ENCODE data around the gene IRX4.
"Not testable (repeated sequence)": the region's sequence is repeated elsewhere in the genome, so short reads cannot be mapped to it uniquely, and the experiment has no call there.

Gene IRX4

DNA sequence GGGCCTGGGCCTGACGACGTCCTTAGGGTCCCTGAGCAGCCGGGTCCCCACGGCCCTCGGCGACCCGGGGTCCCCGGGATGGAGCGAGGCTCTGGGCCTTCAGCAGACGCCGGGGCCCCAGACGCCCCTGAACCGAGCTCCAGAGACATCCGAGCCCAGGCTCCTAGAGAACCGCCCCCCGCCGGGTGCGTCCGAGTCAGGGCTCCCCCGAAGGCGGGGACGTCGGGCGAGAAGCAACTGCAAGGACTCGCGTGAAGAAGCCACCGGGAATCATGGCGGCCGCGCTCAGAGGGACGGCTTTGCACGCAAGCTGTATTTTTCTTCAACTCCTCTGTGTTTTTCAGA lies 25.5 kb downstream of the IRX4 start:
- Mint-ChIP-seq H3K4me3 (no peak overlapping the region), H3K9me3 (no peaks in the 10 kb centered on the region), H3K27ac (no peak overlapping the region), H3K4me1 (ENCODE audit: low read depth) (no peaks in the 10 kb centered on the region), H3K36me3 (ENCODE audit: low read depth) (no peaks in the 10 kb centered on the region), H3K27me3 (ENCODE audit: low read depth) (peaks cover 18% of the 10 kb centered on the region)
- no peak for DNase-seq (ENCODE audit: low spot score)

DNA sequence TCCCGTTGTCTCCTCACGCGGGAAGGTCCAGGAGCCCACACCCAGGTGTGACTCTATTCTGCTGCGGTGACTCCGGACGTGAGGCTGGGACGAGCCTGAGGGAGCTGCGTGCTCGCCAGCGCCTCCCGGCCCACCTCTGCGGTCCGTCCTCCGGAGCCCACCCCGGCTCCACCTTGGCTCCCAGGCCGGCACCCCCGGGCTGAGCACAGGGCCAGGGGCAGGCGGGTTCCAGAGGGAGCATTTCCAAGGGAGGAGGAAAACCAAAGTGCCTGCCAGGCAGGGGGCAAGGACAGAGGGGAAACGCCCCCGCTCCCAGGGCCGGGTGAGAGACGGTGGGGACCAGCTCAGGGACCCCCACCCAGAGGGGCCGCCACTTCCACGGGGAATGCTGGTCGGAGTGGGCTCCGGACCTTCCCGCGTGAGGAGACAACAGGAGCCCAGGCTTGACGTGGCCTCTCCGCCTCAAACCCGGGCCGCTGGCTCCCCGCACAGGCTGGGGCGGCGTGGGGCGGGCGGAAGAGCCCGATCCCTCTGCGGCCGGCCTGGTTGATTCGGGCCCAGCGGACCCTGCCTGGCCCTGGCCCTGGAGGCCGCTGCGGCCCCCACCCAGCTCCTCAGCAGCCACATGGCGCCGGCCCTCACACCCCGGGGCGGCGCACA lies 26.0 kb downstream of the IRX4 start:
- H3K4me1 Mint-ChIP-seq (ENCODE audit: low read depth) = no peaks in the 10 kb centered on the region
- no peak overlapping the region for H3K27ac Mint-ChIP-seq
- no peaks in the 10 kb centered on the region for H3K9me3 Mint-ChIP-seq
- peaks cover 22% of the 10 kb centered on the region for H3K27me3 Mint-ChIP-seq (ENCODE audit: low read depth)
- H3K4me3 Mint-ChIP-seq = no peak overlapping the region
- H3K36me3 Mint-ChIP-seq (ENCODE audit: low read depth) = no peaks in the 10 kb centered on the region
- no peak for DNase-seq (ENCODE audit: low spot score)

DNA sequence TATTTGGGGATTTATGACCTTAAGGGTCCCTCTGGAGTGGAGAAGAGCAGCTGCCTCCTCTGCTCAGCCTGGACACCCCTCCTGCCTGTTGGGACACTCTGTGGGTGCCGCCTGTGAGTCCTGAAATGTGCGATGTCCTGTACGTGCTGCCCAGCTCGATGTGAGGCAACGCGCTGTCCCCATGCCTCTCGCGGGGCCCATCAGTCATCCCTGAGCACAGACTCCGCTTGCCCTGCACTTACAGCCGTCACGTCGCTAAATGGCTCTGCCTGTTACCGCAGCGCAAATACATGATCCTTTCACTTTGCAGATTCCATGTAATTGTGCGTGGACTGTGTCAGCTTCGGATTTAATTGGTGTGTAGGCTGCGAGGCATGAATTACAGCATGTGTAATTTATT lies 27.1 kb downstream of the IRX4 start:
- Mint-ChIP-seq H3K27ac (no peak overlapping the region), H3K27me3 (ENCODE audit: low read depth) (peaks cover 32% of the 10 kb centered on the region), H3K36me3 (ENCODE audit: low read depth) (no peaks in the 10 kb centered on the region), H3K4me1 (ENCODE audit: low read depth) (no peaks in the 10 kb centered on the region), H3K4me3 (no peak overlapping the region), H3K9me3 (no peaks in the 10 kb centered on the region)
- no peak for DNase-seq (ENCODE audit: low spot score)

DNA sequence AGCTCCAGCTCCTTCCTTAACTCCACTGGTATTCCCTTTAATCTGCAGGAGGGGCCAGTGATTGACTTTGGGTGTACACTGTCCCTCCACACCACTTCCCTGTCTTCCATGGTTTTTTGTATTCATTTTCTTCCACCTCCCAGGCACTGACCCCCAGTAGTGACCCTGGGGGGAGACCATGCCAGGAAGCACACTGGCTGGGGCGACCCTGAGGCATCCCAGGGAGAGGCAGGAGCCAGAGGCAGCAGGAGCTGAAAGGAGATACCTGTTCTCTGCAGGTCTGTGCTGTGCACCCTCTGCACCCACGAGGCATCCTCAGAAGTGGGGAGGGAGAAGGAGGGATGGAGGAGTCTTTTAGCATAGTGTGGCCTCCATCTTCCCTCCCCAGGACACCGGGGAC lies 27.6 kb downstream of the IRX4 start:
- H3K27ac Mint-ChIP-seq = no peak overlapping the region
- no peaks in the 10 kb centered on the region for H3K4me1 Mint-ChIP-seq (ENCODE audit: low read depth)
- no peak overlapping the region for H3K4me3 Mint-ChIP-seq
- H3K9me3 Mint-ChIP-seq = no peaks in the 10 kb centered on the region
- H3K36me3 Mint-ChIP-seq (ENCODE audit: low read depth) = no peaks in the 10 kb centered on the region
- peaks cover 36% of the 10 kb centered on the region for H3K27me3 Mint-ChIP-seq (ENCODE audit: low read depth)
- DNase-seq (ENCODE audit: low spot score) = no peak

DNA sequence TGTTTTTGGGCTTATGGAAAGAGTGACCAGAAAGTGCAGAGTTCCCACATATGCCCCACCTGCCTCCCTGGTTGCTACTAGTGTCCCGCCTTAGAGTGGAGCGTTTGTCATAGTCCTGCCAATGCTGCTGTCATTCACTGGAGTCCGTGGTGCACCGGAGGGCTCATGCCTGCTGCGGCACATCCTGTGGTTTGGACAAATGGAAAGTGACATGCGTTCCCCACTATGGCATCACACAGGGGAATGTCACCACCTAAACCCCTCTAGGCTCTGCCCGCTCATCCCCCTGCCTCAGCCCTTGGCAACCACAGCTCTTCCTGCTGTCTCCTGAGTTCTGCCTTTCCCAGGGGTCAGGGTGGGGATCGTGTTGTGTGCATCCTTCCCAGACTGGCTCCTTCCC lies 29.2 kb downstream of the IRX4 start:
- DNase-seq (ENCODE audit: low spot score) = no peak
- Mint-ChIP-seq H3K27me3 (ENCODE audit: low read depth) (peaks cover 45% of the 10 kb centered on the region), H3K4me3 (no peak overlapping the region), H3K27ac (no peak overlapping the region), H3K36me3 (ENCODE audit: low read depth) (no peaks in the 10 kb centered on the region), H3K4me1 (ENCODE audit: low read depth) (no peaks in the 10 kb centered on the region), H3K9me3 (no peaks in the 10 kb centered on the region)

DNA sequence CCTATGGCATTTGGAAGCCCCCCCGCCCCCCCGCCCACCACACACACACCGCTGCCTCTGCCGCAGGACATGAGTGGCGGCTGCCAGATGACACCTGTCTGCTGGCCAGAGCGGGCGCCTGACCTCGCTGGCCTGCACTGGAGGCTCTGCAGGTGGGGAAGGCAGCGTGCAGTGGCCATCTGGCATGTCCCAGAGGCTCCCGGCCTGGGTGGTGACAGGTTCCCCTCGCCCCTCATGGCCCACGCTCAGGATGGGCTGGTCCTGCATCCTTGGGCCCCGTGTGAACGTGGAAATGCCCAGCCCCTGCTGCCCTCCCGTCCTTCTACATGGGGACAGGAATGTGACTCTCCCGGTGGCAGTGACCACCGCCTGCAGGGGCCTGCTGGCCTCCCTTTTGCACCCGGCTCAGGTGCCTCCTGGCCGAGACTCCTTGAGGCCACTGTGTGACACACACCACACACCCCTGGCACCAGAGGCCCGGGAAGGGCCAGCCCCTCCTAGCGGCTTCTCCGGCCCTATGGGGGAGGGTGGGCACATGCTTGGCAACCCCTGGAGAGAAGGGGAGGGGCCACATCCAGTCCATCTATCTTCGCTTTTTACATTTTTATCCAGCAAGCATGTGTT lies 30.3 kb downstream of the IRX4 start:
- Mint-ChIP-seq H3K4me3 (no peak overlapping the region), H3K36me3 (ENCODE audit: low read depth) (no peaks in the 10 kb centered on the region), H3K4me1 (ENCODE audit: low read depth) (no peaks in the 10 kb centered on the region), H3K9me3 (no peaks in the 10 kb centered on the region), H3K27ac (no peak overlapping the region), H3K27me3 (ENCODE audit: low read depth) (peaks cover 47% of the 10 kb centered on the region)
- DNase-seq (ENCODE audit: low spot score) = no peak

DNA sequence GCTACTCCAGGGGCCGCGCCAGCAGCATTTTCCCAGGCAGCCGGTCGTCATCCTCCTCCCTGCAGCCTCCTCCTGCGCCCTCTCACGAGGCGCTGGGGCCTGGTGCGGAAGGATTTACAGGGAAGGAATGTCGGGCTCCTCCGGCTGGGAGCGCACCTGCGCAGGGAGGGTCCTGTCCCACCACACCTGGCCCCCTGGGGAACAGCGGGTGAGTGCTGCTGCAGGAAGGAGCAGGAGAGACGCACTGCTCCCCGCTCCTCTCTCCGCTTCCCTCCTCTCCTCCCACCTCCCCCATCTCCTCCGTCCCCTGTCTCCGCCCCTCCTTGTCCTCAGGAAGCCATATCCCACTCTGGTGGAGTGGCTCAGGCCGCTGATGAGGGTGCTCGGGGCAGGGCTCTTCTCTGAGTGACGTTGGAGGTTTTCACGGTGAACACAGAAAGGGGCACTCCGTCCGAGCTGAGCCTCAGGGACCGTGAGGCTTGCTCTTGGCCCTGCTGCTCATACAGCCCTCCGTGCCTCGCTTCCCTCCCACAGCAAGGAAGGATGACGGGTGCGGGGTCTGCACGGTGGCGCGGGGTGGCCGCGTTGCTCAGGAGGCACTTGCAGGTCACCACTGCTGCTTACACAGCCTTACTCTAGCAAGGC lies 31.3 kb downstream of the IRX4 start:
- no peak overlapping the region for H3K4me3 Mint-ChIP-seq
- peaks cover 47% of the 10 kb centered on the region for H3K27me3 Mint-ChIP-seq (ENCODE audit: low read depth)
- no peaks in the 10 kb centered on the region for H3K9me3 Mint-ChIP-seq
- DNase-seq (ENCODE audit: low spot score) = no peak
- H3K4me1 Mint-ChIP-seq (ENCODE audit: low read depth) = no peaks in the 10 kb centered on the region
- H3K27ac Mint-ChIP-seq = no peak overlapping the region
- no peaks in the 10 kb centered on the region for H3K36me3 Mint-ChIP-seq (ENCODE audit: low read depth)

DNA sequence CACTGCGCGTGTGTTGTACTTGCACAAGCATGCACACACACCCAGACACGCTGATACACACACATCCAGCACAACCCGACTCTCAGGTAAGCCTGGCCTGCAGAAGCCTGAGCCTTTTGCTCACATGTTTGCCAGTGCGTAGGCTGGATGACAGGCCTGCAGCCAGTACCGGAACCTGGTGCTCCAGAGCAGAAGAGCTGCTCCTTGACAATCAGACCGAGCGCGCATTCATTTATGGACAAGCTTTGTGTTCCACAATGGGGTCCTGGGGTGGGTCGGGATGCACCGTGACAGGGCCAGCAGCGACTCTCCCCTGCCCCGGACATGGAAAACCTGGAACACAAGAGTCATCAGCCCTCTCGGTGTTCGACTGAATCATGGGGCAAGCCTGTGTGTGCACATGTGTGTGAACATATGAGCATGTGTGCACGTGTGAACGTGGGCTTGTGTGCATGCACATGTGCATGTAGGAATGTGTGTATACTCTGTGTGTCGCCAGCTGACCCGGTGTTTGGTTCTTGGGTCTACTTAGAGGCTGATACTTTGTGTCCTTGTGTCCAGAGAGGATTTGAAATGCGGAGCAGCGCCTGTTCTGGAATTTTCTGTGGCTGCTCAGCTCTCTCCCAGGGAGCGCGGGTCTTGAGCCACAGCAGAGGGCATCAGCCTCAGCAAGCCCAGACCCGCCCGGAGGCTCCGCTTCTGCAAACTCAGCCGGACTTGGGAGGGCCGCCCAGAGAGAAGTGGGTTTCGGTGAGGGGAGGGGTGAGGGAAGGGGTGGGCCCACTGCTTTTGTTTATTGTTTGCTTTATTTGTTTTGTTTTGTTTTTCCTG lies 32.2 kb downstream of the IRX4 start:
- DNase-seq (ENCODE audit: low spot score) = no peak
- peaks cover 45% of the 10 kb centered on the region for H3K27me3 Mint-ChIP-seq (ENCODE audit: low read depth)
- no peak overlapping the region for H3K4me3 Mint-ChIP-seq
- no peaks in the 10 kb centered on the region for H3K9me3 Mint-ChIP-seq
- no peaks in the 10 kb centered on the region for H3K4me1 Mint-ChIP-seq (ENCODE audit: low read depth)
- H3K27ac Mint-ChIP-seq = no peak overlapping the region
- no peaks in the 10 kb centered on the region for H3K36me3 Mint-ChIP-seq (ENCODE audit: low read depth)

DNA sequence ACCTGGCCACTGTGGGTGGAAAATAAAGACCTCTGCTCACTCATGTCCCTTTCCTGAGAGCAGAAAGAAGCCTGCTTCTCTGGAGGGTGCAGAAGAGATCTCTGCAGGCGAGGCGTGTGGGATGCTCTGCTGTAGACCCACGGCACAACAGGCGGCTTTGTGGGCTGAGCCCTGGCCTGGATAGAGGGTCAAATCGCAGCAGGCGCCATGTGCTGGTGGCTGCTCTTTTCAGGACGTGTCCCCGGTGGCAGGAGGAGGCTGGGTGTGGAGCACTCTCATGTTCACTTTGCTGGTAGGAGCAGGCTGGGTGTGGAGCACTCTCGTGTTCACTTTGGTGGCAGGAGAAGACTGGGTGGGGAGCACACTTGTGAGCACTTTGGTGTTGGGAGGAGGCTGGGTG lies 35.1 kb downstream of the IRX4 start:
- Mint-ChIP-seq H3K27me3 (ENCODE audit: low read depth) (peaks cover 29% of the 10 kb centered on the region), H3K4me3 (no peak overlapping the region), H3K36me3 (ENCODE audit: low read depth) (no peaks in the 10 kb centered on the region), H3K4me1 (ENCODE audit: low read depth) (no peaks in the 10 kb centered on the region), H3K9me3 (no peaks in the 10 kb centered on the region), H3K27ac (no peak overlapping the region)
- DNase-seq (ENCODE audit: low spot score) = no peak

DNA sequence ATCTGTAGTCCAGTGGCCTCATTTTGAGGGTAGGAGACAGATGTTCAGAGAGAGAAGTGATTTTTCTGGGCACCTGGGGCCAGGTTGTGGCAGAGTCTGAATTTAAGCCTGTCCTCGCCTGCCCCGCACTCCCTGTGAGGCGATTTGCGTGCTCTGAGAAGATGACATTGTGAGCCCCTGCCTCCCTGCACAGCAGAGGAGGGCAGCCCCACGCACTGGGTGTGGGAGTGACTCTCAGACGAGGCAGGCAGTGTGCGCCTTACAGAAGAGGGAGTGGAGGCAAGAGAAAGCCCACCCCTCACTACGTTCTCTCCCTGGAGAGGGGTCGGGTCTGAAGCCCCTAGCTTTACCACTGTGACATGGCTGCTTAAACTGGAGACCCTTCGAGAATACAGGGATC lies 35.7 kb downstream of the IRX4 start:
- Mint-ChIP-seq H3K27ac (no peak overlapping the region), H3K4me1 (ENCODE audit: low read depth) (no peaks in the 10 kb centered on the region), H3K4me3 (no peak overlapping the region), H3K36me3 (ENCODE audit: low read depth) (no peaks in the 10 kb centered on the region), H3K27me3 (ENCODE audit: low read depth) (peaks cover 28% of the 10 kb centered on the region), H3K9me3 (no peaks in the 10 kb centered on the region)
- DNase-seq (ENCODE audit: low spot score) = no peak

DNA sequence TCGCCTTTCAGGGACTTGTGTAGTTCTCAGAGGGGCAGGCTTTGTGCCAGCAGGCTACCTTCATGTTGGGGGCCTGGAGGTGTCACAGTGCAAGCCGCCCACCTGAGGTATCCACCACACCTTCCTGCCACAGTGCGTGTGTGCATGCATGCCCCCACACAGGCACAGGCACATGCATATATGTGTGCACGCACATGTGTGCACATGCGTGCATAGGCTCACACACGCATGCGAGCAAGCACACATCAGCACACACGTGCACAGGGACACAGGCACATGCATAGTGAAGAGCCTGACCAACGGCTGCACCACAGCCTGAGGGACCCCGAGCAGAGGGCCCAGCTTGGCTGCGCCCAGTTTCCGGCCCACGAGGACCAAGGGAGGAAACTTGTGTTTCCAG lies 36.1 kb downstream of the IRX4 start:
- no peaks in the 10 kb centered on the region for H3K4me1 Mint-ChIP-seq (ENCODE audit: low read depth)
- peaks cover 24% of the 10 kb centered on the region for H3K27me3 Mint-ChIP-seq (ENCODE audit: low read depth)
- no peak overlapping the region for H3K4me3 Mint-ChIP-seq
- no peaks in the 10 kb centered on the region for H3K9me3 Mint-ChIP-seq
- no peak overlapping the region for H3K27ac Mint-ChIP-seq
- DNase-seq (ENCODE audit: low spot score) = no peak
- no peaks in the 10 kb centered on the region for H3K36me3 Mint-ChIP-seq (ENCODE audit: low read depth)

DNA sequence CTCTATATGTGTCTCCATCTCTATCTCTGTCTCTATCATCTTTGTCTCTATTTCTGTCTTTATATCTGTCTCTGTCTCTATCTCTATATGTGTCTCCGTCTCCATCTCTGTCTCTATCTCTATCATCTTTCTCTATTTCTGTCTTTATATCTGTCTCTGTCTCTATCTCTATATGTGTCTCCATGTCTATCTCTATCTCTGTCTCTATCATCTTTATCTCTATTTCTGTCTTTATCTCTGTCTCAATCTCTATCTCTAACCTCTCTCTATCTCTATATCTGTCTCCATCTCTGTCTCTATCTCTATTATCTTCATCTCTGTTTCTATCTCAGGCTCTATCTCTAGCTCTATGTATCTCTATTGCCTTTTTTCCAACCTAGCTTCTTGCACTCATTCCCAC lies 37.0 kb downstream of the IRX4 start:
- no peak overlapping the region for H3K4me3 Mint-ChIP-seq
- H3K27ac Mint-ChIP-seq = no peak overlapping the region
- peaks cover 20% of the 10 kb centered on the region for H3K27me3 Mint-ChIP-seq (ENCODE audit: low read depth)
- DNase-seq (ENCODE audit: low spot score) = no peak
- H3K4me1 Mint-ChIP-seq (ENCODE audit: low read depth) = no peaks in the 10 kb centered on the region
- no peaks in the 10 kb centered on the region for H3K36me3 Mint-ChIP-seq (ENCODE audit: low read depth)
- H3K9me3 Mint-ChIP-seq = no peaks in the 10 kb centered on the region

DNA sequence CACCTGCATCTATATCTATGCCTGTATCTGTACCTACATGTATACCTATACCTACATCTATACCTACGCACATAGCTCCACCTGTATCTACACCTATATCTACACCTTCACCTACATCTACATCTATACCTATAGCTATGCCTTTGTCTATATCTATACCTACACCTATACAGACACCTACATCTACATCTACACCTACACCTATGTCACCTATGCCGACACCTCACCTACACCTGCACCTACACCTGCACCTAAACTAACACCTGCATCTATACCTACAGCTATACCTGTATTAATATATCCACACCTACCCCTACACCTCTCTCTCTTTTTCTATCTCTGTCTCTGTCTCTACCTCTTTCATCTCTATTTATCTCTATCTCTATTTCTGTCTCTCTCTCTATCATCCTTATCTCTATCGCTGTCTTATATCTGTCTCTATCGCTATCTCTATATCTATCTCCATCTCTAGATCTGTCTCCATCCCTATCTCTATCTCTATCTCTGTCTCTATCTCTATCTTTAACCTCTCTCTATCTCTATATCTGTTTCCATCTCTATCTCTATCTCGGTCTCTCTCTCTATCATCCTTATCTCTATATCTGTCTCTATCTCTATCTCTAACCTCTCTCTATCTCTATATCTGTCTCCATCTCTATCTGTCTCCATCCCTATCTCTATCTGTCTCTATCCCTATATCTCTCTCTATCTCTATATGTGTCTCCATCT lies 37.9 kb downstream of the IRX4 start:
- DNase-seq (ENCODE audit: low spot score) = no peak
- Mint-ChIP-seq H3K4me3 (no peak overlapping the region), H3K36me3 (ENCODE audit: low read depth) (no peaks in the 10 kb centered on the region), H3K9me3 (no peaks in the 10 kb centered on the region), H3K27me3 (ENCODE audit: low read depth) (peaks cover 14% of the 10 kb centered on the region), H3K27ac (no peak overlapping the region), H3K4me1 (ENCODE audit: low read depth) (no peaks in the 10 kb centered on the region)

DNA sequence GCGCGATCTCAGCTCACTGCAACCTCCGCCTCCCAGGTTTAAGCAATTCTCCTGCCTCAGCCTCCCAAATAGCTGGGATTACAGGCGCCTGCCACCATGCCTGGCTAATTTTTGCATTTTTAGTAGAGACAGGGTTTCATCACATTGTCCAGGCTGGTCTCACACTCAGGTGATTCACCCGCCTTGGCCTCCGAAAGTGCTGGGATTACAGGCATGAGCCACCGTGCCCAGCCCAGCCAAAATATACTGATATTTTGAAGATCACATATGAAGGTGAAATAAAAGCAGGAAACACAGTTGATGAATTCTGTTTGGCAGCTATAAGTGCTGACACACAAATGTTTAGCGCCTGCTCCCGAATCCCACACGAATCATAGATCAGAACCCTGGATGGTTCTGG lies 39.0 kb downstream of the IRX4 start:
- H3K4me1 Mint-ChIP-seq (ENCODE audit: low read depth); H3K9me3 Mint-ChIP-seq; H3K27ac Mint-ChIP-seq; H3K27me3 Mint-ChIP-seq (ENCODE audit: low read depth); DNase-seq (ENCODE audit: low spot score); H3K36me3 Mint-ChIP-seq (ENCODE audit: low read depth); H3K4me3 Mint-ChIP-seq: not testable (repeated sequence)

Data from T-helper 2 cell treated with Interferon-gamma antibody and Interleukin-4, amounts not matched to agents 5 μg/mL and 100 μg/mL, for 36 hours (primary cell).